IMR-90 (cell line): Measurements from ENCODE around the gene PPAN. TPM values are rescaled to one million over a fixed set of nuclear protein-coding genes. Genes with fewer than 3 reads are reported as not detected.
A peak's percentile ranks its signal among the peaks of the same experiment; 100 is the strongest.

ENCODE experiments used
- ATAC-seq: fragments of 200-7000 bp; cut with Tn5 transposase; 2 replicates; pipeline ENCODE4 v1.9.1; 2020; ENCODE audit warnings: low read depth, mild to moderate bottlenecking, moderate library complexity
- BruUV-seq: library from RNA; stranded (reverse); fragments of 400-500 nt; replicated peaks from 2 replicates; lab custom pipeline; 2021; lab: Mats Ljungman, UMichigan
- CTCF ChIA-PET: fragments of 300-600 bp; formaldehyde crosslinking; extraction: SDS; loops from one replicate; lab custom pipeline; 2021; ENCODE audit warnings: antibody characterized with exemption; lab: Yijun Ruan, JAX
- POLR2A ChIA-PET: fragments of 300-600 bp; sonication (Branson Sonifier 250); formaldehyde crosslinking; loops from one replicate; lab custom pipeline; 2022; ENCODE audit warnings: antibody characterized with exemption; ENCODE audit not compliant: unreplicated experiment; lab: Charles Lee
- DNase-seq: peaks from one replicate; pipeline ENCODE4 v3.0.0; 2013
- H2AFZ ChIP-seq: replicated peaks from 2 replicates; pipeline ENCODE3; 2013; ENCODE audit warnings: low read length, mild to moderate bottlenecking; ENCODE audit not compliant: poor library complexity
- H2AK5ac ChIP-seq: 2 replicates; pipeline ENCODE4 v1.6.1; 2013; ENCODE audit warnings: low read depth, low read length, inconsistent platforms
- H2AK9ac ChIP-seq: replicated peaks from 2 replicates; pipeline ENCODE3; 2013; ENCODE audit warnings: mild to moderate bottlenecking, low read depth, low read length, moderate library complexity; ENCODE audit not compliant: poor library complexity
- H2BK120ac ChIP-seq: 2 replicates; pipeline ENCODE4 v1.6.1; 2013; ENCODE audit warnings: low read depth, low read length, inconsistent platforms
- H2BK15ac ChIP-seq: 3 replicates; pipeline ENCODE4 v1.6.1; 2013; ENCODE audit warnings: low read depth, low read length, inconsistent platforms
- H2BK20ac ChIP-seq: 2 replicates; pipeline ENCODE4 v1.6.1; 2013; ENCODE audit warnings: low read depth, mild to moderate bottlenecking, inconsistent platforms, low read length, moderate library complexity
- H2BK5ac ChIP-seq: 2 replicates; pipeline ENCODE4 v1.6.1; 2013; ENCODE audit warnings: mild to moderate bottlenecking, low read depth, low read length, inconsistent platforms; ENCODE audit not compliant: poor library complexity, severe bottlenecking
- H3K14ac ChIP-seq: replicated peaks from 2 replicates; pipeline ENCODE4 v1.6.1; 2013; ENCODE audit warnings: low read depth, low read length, inconsistent platforms
- H3K18ac ChIP-seq: 2 replicates; pipeline ENCODE4 v1.6.1; 2013; ENCODE audit warnings: low read depth, low read length, control low read depth
- H3K23ac ChIP-seq: 2 replicates; pipeline ENCODE4 v1.6.1; 2013; ENCODE audit warnings: low read depth, low read length, inconsistent platforms
- H3K27ac ChIP-seq: 2 replicates; pipeline ENCODE4 v1.5.1; 2013; ENCODE audit warnings: mild to moderate bottlenecking, control low read depth, low read length; ENCODE audit not compliant: insufficient read depth
- H3K27me3 ChIP-seq: 2 replicates; pipeline ENCODE4 v1.6.1; 2013; ENCODE audit warnings: low read length; ENCODE audit not compliant: control insufficient read depth, insufficient read depth
- H3K36me3 ChIP-seq: 2 replicates; pipeline ENCODE4 v1.6.1; 2013; ENCODE audit warnings: low read length, mixed read lengths; ENCODE audit not compliant: control insufficient read depth, insufficient read depth
- H3K4ac ChIP-seq: 2 replicates; pipeline ENCODE4 v1.6.1; 2013; ENCODE audit warnings: low read depth, low read length, inconsistent platforms
- H3K4me1 ChIP-seq: 2 replicates; pipeline ENCODE4 v1.6.1; 2013; ENCODE audit warnings: low read length, mixed read lengths; ENCODE audit not compliant: control insufficient read depth, insufficient read depth
- H3K4me2 ChIP-seq: 2 replicates; pipeline ENCODE4 v1.6.1; 2013; ENCODE audit warnings: low read depth, mild to moderate bottlenecking, control low read depth, low read length, moderate library complexity
- H3K4me3 ChIP-seq: 2 replicates; pipeline ENCODE4 v1.5.1; 2013; ENCODE audit warnings: low read depth, mild to moderate bottlenecking, control low read depth, low read length, moderate library complexity; ENCODE audit not compliant: insufficient read depth
- H3K56ac ChIP-seq: 2 replicates; pipeline ENCODE4 v1.6.1; 2013; ENCODE audit warnings: low read length, inconsistent platforms; ENCODE audit not compliant: insufficient read depth; ENCODE audit errors: extremely low read depth
- H3K79me1 ChIP-seq, 2 experiments: 2 replicates each; pipeline ENCODE4 v1.6.1; 2013; ENCODE audit warnings: low read length in 2 of 2, inconsistent platforms in 1 of 2, low read depth in 1 of 2
- H3K9ac ChIP-seq: 2 replicates; pipeline ENCODE4 v1.6.1; 2013; ENCODE audit warnings: low read depth, low read length, control low read depth
- H3K9me1 ChIP-seq: 2 replicates; pipeline ENCODE4 v1.6.1; 2013; ENCODE audit warnings: low read length, inconsistent platforms; ENCODE audit not compliant: insufficient read depth
- H3K9me3 ChIP-seq: 2 replicates; pipeline ENCODE4 v1.6.1; 2013; ENCODE audit warnings: low read length; ENCODE audit not compliant: control insufficient read depth, insufficient read depth
- H4K20me1 ChIP-seq: 2 replicates; pipeline ENCODE4 v1.6.1; 2013; ENCODE audit warnings: low read length, inconsistent platforms; ENCODE audit not compliant: insufficient read depth
- H4K5ac ChIP-seq: 2 replicates; pipeline ENCODE4 v1.6.1; 2013; ENCODE audit warnings: mild to moderate bottlenecking, low read depth, low read length, control low read depth
- H4K8ac ChIP-seq, 2 experiments: 2 replicates each; pipeline ENCODE4 v1.6.1; 2013; ENCODE audit warnings: low read depth in 2 of 2, low read length in 2 of 2, control low read depth in 1 of 2, inconsistent platforms in 1 of 2
- H4K91ac ChIP-seq: 2 replicates; pipeline ENCODE4 v1.6.1; 2013; ENCODE audit warnings: low read depth, low read length, inconsistent platforms; ENCODE audit not compliant: insufficient read depth
- BHLHE40 ChIP-seq: fragments of 150-350 bp; IDR thresholded peaks from 2 replicates; pipeline ENCODE4 v1.6.1; 2016; ENCODE audit warnings: mild to moderate bottlenecking, low read depth, low read length
- CEBPB ChIP-seq: IDR thresholded peaks from 2 replicates; pipeline ENCODE4 v1.6.1; 2012; ENCODE audit warnings: low read depth, low read length, improper control_type of control experiment
- FOS ChIP-seq: fragments of 150-350 bp; IDR thresholded peaks from 2 replicates; pipeline ENCODE4 v1.6.1; 2016; ENCODE audit warnings: low read depth, low read length
- MAFK ChIP-seq: IDR thresholded peaks from 2 replicates; pipeline ENCODE4 v1.6.1; 2012; ENCODE audit warnings: low read depth, low read length, improper control_type of control experiment
- MAZ ChIP-seq: IDR thresholded peaks from 2 replicates; pipeline ENCODE4 v1.6.1; 2012; ENCODE audit warnings: low read depth, mild to moderate bottlenecking, low read length, improper control_type of control experiment, moderate library complexity, borderline replicate concordance
- MXI1 ChIP-seq: IDR thresholded peaks from 2 replicates; pipeline ENCODE4 v1.6.1; 2012; ENCODE audit warnings: low read depth, mild to moderate bottlenecking, low read length, moderate library complexity, borderline replicate concordance
- NFE2L2 ChIP-seq: fragments of 150-350 bp; IDR thresholded peaks from 2 replicates; pipeline ENCODE4 v1.6.1; 2016; ENCODE audit warnings: low read depth, mild to moderate bottlenecking, low read length
- RAD21 ChIP-seq: IDR thresholded peaks from 2 replicates; pipeline ENCODE4 v1.6.1; 2012; ENCODE audit warnings: low read length, improper control_type of control experiment
- RCOR1 ChIP-seq: IDR thresholded peaks from 2 replicates; pipeline ENCODE4 v1.6.1; 2012; ENCODE audit warnings: mild to moderate bottlenecking, low read length, improper control_type of control experiment; ENCODE audit not compliant: insufficient replicate concordance
- RFX5 ChIP-seq: IDR thresholded peaks from 2 replicates; pipeline ENCODE4 v1.8.0; 2012; ENCODE audit warnings: low read depth, mild to moderate bottlenecking, low read length, moderate library complexity
- SMC3 ChIP-seq: fragments of 150-350 bp; IDR thresholded peaks from 2 replicates; pipeline ENCODE4 v1.6.1; 2016; ENCODE audit warnings: low read depth, mild to moderate bottlenecking, antibody characterized with exemption, low read length, moderate library complexity
- WGBS, 2 experiments: methylation state at CpG; one replicate each; pipeline versions ENCODE4 v1.1.5 to v1.1.7; 2013; ENCODE audit warnings: missing lambda C conversion rate in 2 of 2; ENCODE audit not compliant: insufficient read length in 1 of 2; ENCODE audit errors: extremely low coverage in 2 of 2; 5-methylcytosine and 5-hydroxymethylcytosine counted together
- dilution Hi-C: fragments of 300-500 bp; cut with HindIII; formaldehyde crosslinking; loops from one replicate; pipeline ENCODE4 v1.14.3; 2018; ENCODE audit warnings: low sequenced_read_pairs; ENCODE audit not compliant: unreplicated experiment
- in situ Hi-C: fragments of 300-500 bp; cut with MboI; formaldehyde crosslinking; loops from 3 replicates; pipeline ENCODE4 v1.14.3; 2019; ENCODE audit warnings: low sequenced_read_pairs, inconsistent platforms, mixed read lengths
- intact Hi-C: fragments of 100-400 bp; cut with micrococcal nuclease; formaldehyde crosslinking; loops from 2 replicates; pipeline ENCODE4 v1.10.0; 2022
- polyA plus RNA-seq, 3 experiments: library from polyadenylated mRNA; depleted of rRNA; stranded (reverse); fragments of >200 nt; gene quantifications; 2 replicates each; pipeline ENCODE4 v1.2.3, GENCODE V29; 2012; ENCODE audit warnings: low replicate concordance in 1 of 3
- total RNA-seq: library from RNA; depleted of rRNA; stranded (reverse); fragments of >200 nt; gene quantifications from 2 replicates; pipeline ENCODE4 v1.2.3, GENCODE V29; 2012
- TF ChIP-seq, protein P1 (sequence below): conservative IDR thresholded peaks from 2 replicates; pipeline ENCODE4 v1.5.1; 2012; ENCODE audit warnings: mild to moderate bottlenecking, low read depth, low read length, improper control_type of control experiment
- TF ChIP-seq, protein P2 (sequence below): fragments of 150-350 bp; IDR thresholded peaks from 2 replicates; pipeline ENCODE4 v1.6.1; 2017; ENCODE audit warnings: mild to moderate bottlenecking, antibody characterized with exemption, low read length, low read depth
- TF ChIP-seq, protein P3 (sequence below): fragments of 150-350 bp; IDR thresholded peaks from 2 replicates; pipeline ENCODE4 v1.6.1; 2016; ENCODE audit warnings: low read depth, mild to moderate bottlenecking, low read length, moderate library complexity, borderline replicate concordance

The PPAN gene
- total and polyA plus RNA-seq, 2 of the 4 experiments (the other 2 are of a cell fraction) = 24.0 to 41.6 TPM

DNA sequence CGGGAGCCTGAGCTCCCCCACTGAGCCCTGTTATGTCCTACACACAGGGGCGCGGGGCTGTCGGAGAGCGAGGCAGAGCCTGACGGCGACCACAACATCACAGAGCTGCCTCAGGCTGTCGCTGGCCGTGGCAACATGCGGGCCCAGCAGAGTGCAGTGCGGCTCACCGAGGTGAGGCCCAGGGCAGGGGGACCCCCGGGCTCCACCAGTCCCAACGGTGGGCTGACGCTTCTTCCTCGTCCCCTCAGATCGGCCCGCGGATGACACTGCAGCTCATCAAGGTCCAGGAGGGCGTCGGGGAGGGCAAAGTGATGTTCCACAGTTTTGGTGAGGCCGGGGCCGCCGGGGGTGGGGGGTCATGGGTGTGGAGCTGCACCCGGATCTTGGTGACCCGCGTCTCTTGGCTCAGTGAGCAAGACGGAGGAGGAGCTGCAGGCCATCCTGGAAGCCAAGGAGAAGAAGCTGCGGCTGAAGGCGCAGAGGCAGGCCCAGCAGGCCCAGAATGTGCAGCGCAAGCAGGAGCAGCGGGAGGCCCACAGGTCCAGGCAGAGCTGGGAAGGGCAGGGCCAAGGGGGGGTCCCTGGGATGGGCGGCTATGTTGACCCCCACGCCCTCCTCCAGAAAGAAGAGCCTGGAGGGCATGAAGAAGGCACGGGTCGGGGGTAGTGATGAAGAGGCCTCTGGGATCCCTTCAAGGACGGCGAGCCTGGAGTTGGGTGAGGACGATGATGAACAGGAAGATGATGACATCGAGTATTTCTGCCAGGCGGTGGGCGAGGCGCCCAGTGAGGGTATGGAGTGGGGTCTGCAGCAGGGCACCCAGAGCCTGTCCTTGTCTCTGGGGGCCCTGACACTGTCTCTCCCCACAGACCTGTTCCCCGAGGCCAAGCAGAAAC lies 4.2 kb downstream of the PPAN start:
- H3K79me1 ChIP-seq = peaks cover 16 to 38% of the 10 kb centered on the region in 2 experiments
- no peak overlapping the region for H2BK120ac ChIP-seq
- WGBS, 2 experiments = 94% methylated on average over 28 of the region's 44 CpGs; no CpG with 5 or more reads in 1 of the 2 experiments
- H3K56ac ChIP-seq = no peak overlapping the region
- H4K5ac ChIP-seq = no peak overlapping the region
- no peak overlapping the region for H4K8ac ChIP-seq
- no peak overlapping the region for H3K27ac ChIP-seq
- H4K91ac ChIP-seq = no peak overlapping the region
- H2AK9ac ChIP-seq = no peak overlapping the region
- no peak overlapping the region for H2AFZ ChIP-seq
- intact Hi-C loops = no loop called here
- H3K14ac ChIP-seq = no peak overlapping the region
- no peak overlapping the region for H3K4ac ChIP-seq
- TSS peak; percentile 51 for BruUV-seq
- no peak for ATAC-seq
- no peaks in the 10 kb centered on the region for H3K27me3 ChIP-seq
- H3K4me1 ChIP-seq = peaks cover 2% of the 10 kb centered on the region
- H2BK20ac ChIP-seq = no peak overlapping the region
- no peak overlapping the region for H3K4me3 ChIP-seq
- CTCF ChIA-PET = no interaction called here
- H3K9ac ChIP-seq = no peak overlapping the region
- no peak overlapping the region for H3K4me2 ChIP-seq
- no peaks in the 10 kb centered on the region for H3K9me3 ChIP-seq
- in situ Hi-C loops = no loop called here
- POLR2A ChIA-PET = no interaction called here
- no peaks in the 10 kb centered on the region for H3K9me1 ChIP-seq
- dilution Hi-C loops = no loop called here
- H4K20me1 ChIP-seq = peaks cover 16% of the 10 kb centered on the region
- no peak overlapping the region for H2BK5ac ChIP-seq
- H3K36me3 ChIP-seq = peaks cover 49% of the 10 kb centered on the region
- no peak overlapping the region for H2AK5ac ChIP-seq
- H2BK15ac ChIP-seq = no peak overlapping the region
- no peak overlapping the region for H3K23ac ChIP-seq
- DNase-seq = no peak
- no peak overlapping the region for H3K18ac ChIP-seq
- TF ChIP-seq RAD21 = no peak
- TF ChIP-seq RFX5 = no peak
- TF ChIP-seq, protein P1, sequence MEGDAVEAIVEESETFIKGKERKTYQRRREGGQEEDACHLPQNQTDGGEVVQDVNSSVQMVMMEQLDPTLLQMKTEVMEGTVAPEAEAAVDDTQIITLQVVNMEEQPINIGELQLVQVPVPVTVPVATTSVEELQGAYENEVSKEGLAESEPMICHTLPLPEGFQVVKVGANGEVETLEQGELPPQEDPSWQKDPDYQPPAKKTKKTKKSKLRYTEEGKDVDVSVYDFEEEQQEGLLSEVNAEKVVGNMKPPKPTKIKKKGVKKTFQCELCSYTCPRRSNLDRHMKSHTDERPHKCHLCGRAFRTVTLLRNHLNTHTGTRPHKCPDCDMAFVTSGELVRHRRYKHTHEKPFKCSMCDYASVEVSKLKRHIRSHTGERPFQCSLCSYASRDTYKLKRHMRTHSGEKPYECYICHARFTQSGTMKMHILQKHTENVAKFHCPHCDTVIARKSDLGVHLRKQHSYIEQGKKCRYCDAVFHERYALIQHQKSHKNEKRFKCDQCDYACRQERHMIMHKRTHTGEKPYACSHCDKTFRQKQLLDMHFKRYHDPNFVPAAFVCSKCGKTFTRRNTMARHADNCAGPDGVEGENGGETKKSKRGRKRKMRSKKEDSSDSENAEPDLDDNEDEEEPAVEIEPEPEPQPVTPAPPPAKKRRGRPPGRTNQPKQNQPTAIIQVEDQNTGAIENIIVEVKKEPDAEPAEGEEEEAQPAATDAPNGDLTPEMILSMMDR = no peak
- TF ChIP-seq, protein P2, sequence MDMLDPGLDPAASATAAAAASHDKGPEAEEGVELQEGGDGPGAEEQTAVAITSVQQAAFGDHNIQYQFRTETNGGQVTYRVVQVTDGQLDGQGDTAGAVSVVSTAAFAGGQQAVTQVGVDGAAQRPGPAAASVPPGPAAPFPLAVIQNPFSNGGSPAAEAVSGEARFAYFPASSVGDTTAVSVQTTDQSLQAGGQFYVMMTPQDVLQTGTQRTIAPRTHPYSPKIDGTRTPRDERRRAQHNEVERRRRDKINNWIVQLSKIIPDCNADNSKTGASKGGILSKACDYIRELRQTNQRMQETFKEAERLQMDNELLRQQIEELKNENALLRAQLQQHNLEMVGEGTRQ = no peak
- TF ChIP-seq MAFK = no peak
- no peak for TF ChIP-seq SMC3
- TF ChIP-seq BHLHE40 = no peak
- TF ChIP-seq RCOR1 = no peak
- TF ChIP-seq CEBPB = no peak
- TF ChIP-seq MAZ = no peak
- no peak for TF ChIP-seq NFE2L2
- TF ChIP-seq FOS = no peak
- TF ChIP-seq, protein P3, sequence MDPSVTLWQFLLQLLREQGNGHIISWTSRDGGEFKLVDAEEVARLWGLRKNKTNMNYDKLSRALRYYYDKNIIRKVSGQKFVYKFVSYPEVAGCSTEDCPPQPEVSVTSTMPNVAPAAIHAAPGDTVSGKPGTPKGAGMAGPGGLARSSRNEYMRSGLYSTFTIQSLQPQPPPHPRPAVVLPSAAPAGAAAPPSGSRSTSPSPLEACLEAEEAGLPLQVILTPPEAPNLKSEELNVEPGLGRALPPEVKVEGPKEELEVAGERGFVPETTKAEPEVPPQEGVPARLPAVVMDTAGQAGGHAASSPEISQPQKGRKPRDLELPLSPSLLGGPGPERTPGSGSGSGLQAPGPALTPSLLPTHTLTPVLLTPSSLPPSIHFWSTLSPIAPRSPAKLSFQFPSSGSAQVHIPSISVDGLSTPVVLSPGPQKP = no peak
- no peak for TF ChIP-seq MXI1
